ENCODE measurements around the gene CNOT11. TPM values are rescaled to one million over a fixed set of nuclear protein-coding genes. Genes with fewer than 3 reads are reported as not detected.
A peak's percentile ranks its signal among the peaks of the same experiment; 100 is the strongest.
"Not testable (repeated sequence)": the region's sequence is repeated elsewhere in the genome, so short reads cannot be mapped to it uniquely, and the experiment has no call there.

CNOT11 gene
- total RNA-seq, 1 donor from 2014 or later: 51.3 TPM

GRCh38 chr2:101248756-101249155 is 3.9 kb upstream of the CNOT11 start:
- not testable (repeated sequence) for H3K36me3 ChIP-seq (ENCODE audit: control insufficient read depth, insufficient read depth, low read length); H3K27me3 ChIP-seq (ENCODE audit: control insufficient read depth, insufficient read depth, low read length); H3K4me3 ChIP-seq (ENCODE audit: low read depth, low read length); DNase-seq (ENCODE audit: low read depth)

GRCh38 chr2:101249826-101250225 is 2.9 kb upstream of the CNOT11 start:
- Histone ChIP-seq H3K36me3 (ENCODE audit: control insufficient read depth, insufficient read depth, low read length) (no peaks in the 10 kb centered on the region), H3K27me3 (ENCODE audit: control insufficient read depth, insufficient read depth, low read length) (no peaks in the 10 kb centered on the region), H3K4me3 (ENCODE audit: low read depth, low read length) (no peak overlapping the region)
- no peak for DNase-seq (ENCODE audit: low read depth)
- no peak for TF ChIP-seq CTCF (IDR thresholded peaks at IDR 0.05; ENCODE audit: insufficient read depth, low read length, poor library complexity, severe bottlenecking)

GRCh38 chr2:101251246-101251781 is 1.4 kb upstream of the CNOT11 start:
- H3K27me3 ChIP-seq (ENCODE audit: control insufficient read depth, insufficient read depth, low read length); DNase-seq (ENCODE audit: low read depth); H3K36me3 ChIP-seq (ENCODE audit: control insufficient read depth, insufficient read depth, low read length); H3K4me3 ChIP-seq (ENCODE audit: low read depth, low read length): not testable (repeated sequence)

- peak overlapping the region; percentile 64 for H3K4me3 ChIP-seq (ENCODE audit: low read depth, low read length)
- peak; percentile 54 for TF ChIP-seq CTCF (IDR thresholded peaks at IDR 0.05; ENCODE audit: insufficient read depth, low read length, poor library complexity, severe bottlenecking)
- DNase-seq (ENCODE audit: low read depth): no peak
- H3K27me3 ChIP-seq (ENCODE audit: control insufficient read depth, insufficient read depth, low read length): no peaks in the 10 kb centered on the region
- H3K36me3 ChIP-seq (ENCODE audit: control insufficient read depth, insufficient read depth, low read length): no peaks in the 10 kb centered on the region
Observed at GRCh38 chr2:101251844-101252407, 760 bp upstream of the CNOT11 start.

- H3K27me3 ChIP-seq (ENCODE audit: control insufficient read depth, insufficient read depth, low read length): no peaks in the 10 kb centered on the region
- DNase-seq (ENCODE audit: low read depth): no peak
- H3K4me3 ChIP-seq (ENCODE audit: low read depth, low read length): peak overlapping the region; percentile 82
- H3K36me3 ChIP-seq (ENCODE audit: control insufficient read depth, insufficient read depth, low read length): no peaks in the 10 kb centered on the region
- no peak for TF ChIP-seq CTCF (IDR thresholded peaks at IDR 0.05; ENCODE audit: insufficient read depth, low read length, poor library complexity, severe bottlenecking)
Observed at GRCh38 chr2:101253013-101253702, 472 bp downstream of the CNOT11 start.

GRCh38 chr2:101253703-101254450 is 1.2 kb downstream of the CNOT11 start:
- peaks cover 1% of the 10 kb centered on the region for H3K36me3 ChIP-seq (ENCODE audit: control insufficient read depth, insufficient read depth, low read length)
- TF ChIP-seq CTCF (IDR thresholded peaks at IDR 0.05; ENCODE audit: insufficient read depth, low read length, poor library complexity, severe bottlenecking): no peak
- no peak for DNase-seq (ENCODE audit: low read depth)
- no peaks in the 10 kb centered on the region for H3K27me3 ChIP-seq (ENCODE audit: control insufficient read depth, insufficient read depth, low read length)
- H3K4me3 ChIP-seq (ENCODE audit: low read depth, low read length): peak overlapping the region; percentile 82

Data from kidney epithelial cell (primary cell).